Ovary (tissue), 3 donors: ENCODE measurements around the gene NLRP3.

ENCODE experiments used
- POLR2A ChIP-seq: fragments of 450-650 bp; IDR thresholded peaks from one replicate; pipeline ENCODE4 v1.6.1; 2017; ENCODE audit warnings: antibody characterized with exemption, mild to moderate bottlenecking, moderate library complexity
- TF ChIP-seq, protein P1 (sequence below), 3 donors: fragments of 450-650 bp in 2 of 3; fragments of 200-600 bp in 1 of 3; IDR thresholded peaks; one replicate each; pipeline versions ENCODE4 v1.5.1 to v1.8.0; 2016 to 2022; ENCODE audit warnings: antibody characterized with exemption in 3 of 3, mild to moderate bottlenecking in 1 of 3
- donor health status: DM: no; HTN: no; CAD: no.

DNA sequence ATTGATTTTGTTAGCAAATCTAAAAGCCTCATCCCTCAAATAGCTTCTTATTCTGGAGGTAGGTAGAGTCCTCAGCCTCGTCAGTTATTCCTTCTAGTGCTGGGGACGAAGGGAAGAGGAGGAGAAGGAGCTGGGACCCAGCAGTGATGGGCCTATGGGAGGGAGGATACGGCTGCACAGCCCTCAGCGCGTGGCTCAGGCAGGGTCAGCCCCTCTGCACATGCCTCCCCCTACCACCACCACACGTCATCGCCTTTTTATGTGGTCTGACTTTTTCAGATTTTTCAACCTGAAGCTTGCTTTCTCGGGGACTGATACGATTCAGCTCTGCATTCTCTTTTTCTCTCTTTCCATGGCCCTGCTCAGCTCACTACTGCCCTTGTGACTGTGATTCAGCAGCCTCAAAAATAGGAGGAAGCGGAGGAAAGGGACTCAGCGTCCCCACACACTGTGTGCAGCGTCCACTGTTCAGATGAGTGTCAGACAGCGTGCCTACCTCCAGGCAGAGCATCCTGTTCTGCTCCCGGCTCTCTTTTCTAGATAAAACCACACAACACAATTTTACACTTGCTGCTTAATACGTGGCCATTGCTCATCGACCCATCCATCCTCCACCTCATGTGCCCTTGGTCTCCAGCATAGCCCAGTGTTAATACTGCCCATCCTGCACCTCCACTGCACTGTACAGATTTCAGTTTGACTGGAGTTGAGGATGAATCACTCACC, 41.1 kb downstream of the NLRP3 start:
- TF ChIP-seq POLR2A: no peak
- TF ChIP-seq, protein P1, sequence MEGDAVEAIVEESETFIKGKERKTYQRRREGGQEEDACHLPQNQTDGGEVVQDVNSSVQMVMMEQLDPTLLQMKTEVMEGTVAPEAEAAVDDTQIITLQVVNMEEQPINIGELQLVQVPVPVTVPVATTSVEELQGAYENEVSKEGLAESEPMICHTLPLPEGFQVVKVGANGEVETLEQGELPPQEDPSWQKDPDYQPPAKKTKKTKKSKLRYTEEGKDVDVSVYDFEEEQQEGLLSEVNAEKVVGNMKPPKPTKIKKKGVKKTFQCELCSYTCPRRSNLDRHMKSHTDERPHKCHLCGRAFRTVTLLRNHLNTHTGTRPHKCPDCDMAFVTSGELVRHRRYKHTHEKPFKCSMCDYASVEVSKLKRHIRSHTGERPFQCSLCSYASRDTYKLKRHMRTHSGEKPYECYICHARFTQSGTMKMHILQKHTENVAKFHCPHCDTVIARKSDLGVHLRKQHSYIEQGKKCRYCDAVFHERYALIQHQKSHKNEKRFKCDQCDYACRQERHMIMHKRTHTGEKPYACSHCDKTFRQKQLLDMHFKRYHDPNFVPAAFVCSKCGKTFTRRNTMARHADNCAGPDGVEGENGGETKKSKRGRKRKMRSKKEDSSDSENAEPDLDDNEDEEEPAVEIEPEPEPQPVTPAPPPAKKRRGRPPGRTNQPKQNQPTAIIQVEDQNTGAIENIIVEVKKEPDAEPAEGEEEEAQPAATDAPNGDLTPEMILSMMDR (IDR thresholded peaks at IDR 0.05): no peak
